ENCODE measurements around the gene KCNQ1. TPM values are rescaled to one million over a fixed set of nuclear protein-coding genes. Genes with fewer than 3 reads are reported as not detected.

KCNQ1 gene
- total RNA-seq, 1 experiment from 2014 or later: 2.5 TPM

GRCh38 chr11:2554338-2555207, 109.8 kb downstream of the KCNQ1 start (continued):
- TF ChIP-seq ZBTB43 (CRISPR knock-in tag; IDR thresholded peaks at IDR 0.05) (no peak), CREB1 (CRISPR knock-in tag; IDR thresholded peaks at IDR 0.05) (no peak), GTF2I (CRISPR knock-in tag; conservative IDR thresholded peaks at IDR 0.05) (no peak), E2F5 (CRISPR knock-in tag; IDR thresholded peaks at IDR 0.05) (no peak), ZNF671 (CRISPR knock-in tag; IDR thresholded peaks at IDR 0.05) (no peak), FOXJ3 (CRISPR knock-in tag; IDR thresholded peaks at IDR 0.05; ENCODE audit: borderline replicate concordance) (no peak), NR3C1 (CRISPR knock-in tag; conservative IDR thresholded peaks at IDR 0.05; ENCODE audit: low read depth) (no peak), PREB (CRISPR knock-in tag; IDR thresholded peaks at IDR 0.05; ENCODE audit: borderline replicate concordance) (no peak), SP1 (CRISPR knock-in tag; conservative IDR thresholded peaks at IDR 0.05) (no peak)

- Mint-ChIP-seq H3K4me1 (peaks cover 3% of the 10 kb centered on the region; the same call in 1 of the 2 replicates), H3K27me3 (ENCODE audit: low read depth) (peaks cover 92% of the 10 kb centered on the region), H3K4me3 (no peak overlapping the region), H3K27ac (no peak overlapping the region), H3K36me3 (peaks cover 7% of the 10 kb centered on the region), H3K9me3 (peaks cover 17% of the 10 kb centered on the region)
- DNase-seq (ENCODE audit: low spot score): peak; percentile 9
- no peak for ATAC-seq
- ChIA-PET POLR2A (no interaction called here), CTCF (interaction anchor here (0.6 to 2.9 kb wide), 2 partner anchors 330 to 337 kb away, joined by 3 to 7 read pairs; partner anchors contain the start of gene CDKN1C)
- TF ChIP-seq ZBTB43 (CRISPR knock-in tag; IDR thresholded peaks at IDR 0.05) (no peak), GRHL2 (CRISPR knock-in tag; IDR thresholded peaks at IDR 0.05; ENCODE audit: insufficient replicate concordance, severe bottlenecking) (no peak), GABPB1 (CRISPR knock-in tag; IDR thresholded peaks at IDR 0.05) (no peak), CBFB (CRISPR knock-in tag; IDR thresholded peaks at IDR 0.05; ENCODE audit: low read depth) (no peak)
Measured at GRCh38 chr11:2555336-2555735, 110.5 kb downstream of the KCNQ1 start.

- Mint-ChIP-seq H3K4me1 (peaks cover 3% of the 10 kb centered on the region; the same call in 1 of the 2 replicates), H3K27me3 (ENCODE audit: low read depth) (peaks cover 87% of the 10 kb centered on the region), H3K4me3 (no peak overlapping the region), H3K36me3 (peaks cover 7% of the 10 kb centered on the region), H3K27ac (no peak overlapping the region), H3K9me3 (peaks cover 17% of the 10 kb centered on the region)
- ATAC-seq: no peak
- ChIA-PET CTCF (interaction anchor here (0.6 to 2.9 kb wide), 2 partner anchors 330 to 336 kb away, joined by 3 to 7 read pairs; partner anchors contain the start of gene CDKN1C), POLR2A (no interaction called here)
- DNase-seq (ENCODE audit: low spot score): peak; percentile 5
- TF ChIP-seq TCF7 (CRISPR knock-in tag; IDR thresholded peaks at IDR 0.05; ENCODE audit: low read depth) (no peak), ZNF263 (CRISPR knock-in tag; IDR thresholded peaks at IDR 0.05; ENCODE audit: low read depth) (no peak), ATF3 (CRISPR knock-in tag; conservative IDR thresholded peaks at IDR 0.05) (no peak), FOXK1 (CRISPR knock-in tag; IDR thresholded peaks at IDR 0.05) (no peak), JUN (CRISPR knock-in tag; IDR thresholded peaks at IDR 0.05) (no peak), RORB (CRISPR knock-in tag; IDR thresholded peaks at IDR 0.05) (no peak)
Measured at GRCh38 chr11:2555891-2556290, 111.1 kb downstream of the KCNQ1 start.

All from WTC11 (cell line).